Transverse colon (tissue), 4 donors: ENCODE results near the gene CMTM4.

Source experiments
- EP300 ChIP-seq: sonication (generic); formaldehyde crosslinking; IDR thresholded peaks from one replicate; pipeline ENCODE4 v1.6.1; 2017; ENCODE audit warnings: antibody characterized with exemption, low read depth
- POLR2A ChIP-seq: fragments of 450-650 bp; IDR thresholded peaks from one replicate; pipeline ENCODE4 v1.6.1; 2016; ENCODE audit warnings: antibody characterized with exemption, mild to moderate bottlenecking, moderate library complexity
- POLR2AphosphoS5 ChIP-seq, 3 donors: sonication (generic); formaldehyde crosslinking; IDR thresholded peaks; one replicate each; pipeline ENCODE4 v1.6.1; 2016; ENCODE audit warnings: antibody characterized with exemption in 3 of 3
- TF ChIP-seq, protein P1 (sequence below), 5 experiments: fragments of 200-600 bp in 3 of 5; fragments of 450-650 bp in 2 of 5; sonication (generic) in 3 of 5; IDR thresholded peaks; 1 replicate in 2 of 5; 2 replicates in 3 of 5; pipeline ENCODE4 v1.5.1; 2016 to 2017; ENCODE audit warnings: antibody characterized with exemption in 5 of 5, inconsistent platforms in 3 of 5, mild to moderate bottlenecking in 2 of 5, moderate library complexity in 1 of 5

DNA sequence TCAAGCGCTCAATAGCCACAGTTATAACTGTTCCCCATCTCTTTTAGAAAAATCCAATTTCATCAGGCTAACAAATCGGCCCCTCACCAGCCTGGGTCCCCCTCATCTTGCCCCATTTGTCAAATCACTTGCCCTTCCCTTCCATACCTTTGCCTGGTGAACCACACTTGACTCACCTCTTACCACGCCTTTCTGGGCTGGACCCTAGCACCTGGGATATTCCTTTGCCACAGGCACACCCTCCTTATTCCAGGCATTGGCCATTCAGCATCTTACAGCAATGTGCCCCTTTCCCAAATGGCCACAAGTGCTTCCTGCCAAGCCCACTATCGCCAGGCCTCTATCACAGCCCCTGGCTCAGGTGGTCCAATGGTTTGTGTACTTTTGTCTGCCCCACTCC, 14.9 kb downstream of the CMTM4 start:
- TF ChIP-seq, protein P1, sequence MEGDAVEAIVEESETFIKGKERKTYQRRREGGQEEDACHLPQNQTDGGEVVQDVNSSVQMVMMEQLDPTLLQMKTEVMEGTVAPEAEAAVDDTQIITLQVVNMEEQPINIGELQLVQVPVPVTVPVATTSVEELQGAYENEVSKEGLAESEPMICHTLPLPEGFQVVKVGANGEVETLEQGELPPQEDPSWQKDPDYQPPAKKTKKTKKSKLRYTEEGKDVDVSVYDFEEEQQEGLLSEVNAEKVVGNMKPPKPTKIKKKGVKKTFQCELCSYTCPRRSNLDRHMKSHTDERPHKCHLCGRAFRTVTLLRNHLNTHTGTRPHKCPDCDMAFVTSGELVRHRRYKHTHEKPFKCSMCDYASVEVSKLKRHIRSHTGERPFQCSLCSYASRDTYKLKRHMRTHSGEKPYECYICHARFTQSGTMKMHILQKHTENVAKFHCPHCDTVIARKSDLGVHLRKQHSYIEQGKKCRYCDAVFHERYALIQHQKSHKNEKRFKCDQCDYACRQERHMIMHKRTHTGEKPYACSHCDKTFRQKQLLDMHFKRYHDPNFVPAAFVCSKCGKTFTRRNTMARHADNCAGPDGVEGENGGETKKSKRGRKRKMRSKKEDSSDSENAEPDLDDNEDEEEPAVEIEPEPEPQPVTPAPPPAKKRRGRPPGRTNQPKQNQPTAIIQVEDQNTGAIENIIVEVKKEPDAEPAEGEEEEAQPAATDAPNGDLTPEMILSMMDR (IDR thresholded peaks at IDR 0.05): no peak
- no peak for TF ChIP-seq POLR2AphosphoS5 (IDR thresholded peaks at IDR 0.05)
- TF ChIP-seq EP300: no peak
- no peak for TF ChIP-seq POLR2A
